GM13976 (cell line): ENCODE data around the gene VAC14.

ENCODE experiments used
- DNase-seq: peaks from one replicate; pipeline ENCODE4 v3.0.0; 2012; ENCODE audit warnings: low spot score
- CTCF ChIP-seq: IDR thresholded peaks from 2 replicates; pipeline ENCODE4 v1.5.1; 2012; ENCODE audit warnings: borderline replicate concordance, mild to moderate bottlenecking; ENCODE audit not compliant: insufficient read depth; ENCODE audit errors: extremely low read depth, missing control alignments, control extremely low read depth
- in situ Hi-C: fragments of 300-500 bp; cut with MboI; formaldehyde crosslinking; loops from one replicate; pipeline ENCODE4 v1.12.0; 2022; ENCODE audit warnings: low sequenced_read_pairs, mixed read lengths, inconsistent platforms; ENCODE audit not compliant: unreplicated experiment

The VAC14 gene

GRCh38 chr16:70704586-70704985 lies 96.4 kb downstream of the VAC14 start:
- in situ Hi-C loops = no loop called here
- TF ChIP-seq CTCF = no peak
- DNase-seq = no peak

GRCh38 chr16:70703835-70704381 lies 97.0 kb downstream of the VAC14 start:
- in situ Hi-C loops = no loop called here
- no peak for TF ChIP-seq CTCF
- DNase-seq = no peak

- no peak for DNase-seq
- no peak for TF ChIP-seq CTCF
- in situ Hi-C loops = no loop called here
These were observed 97.7 kb downstream of the VAC14 start for GRCh38 chr16:70703041-70703834.

GRCh38 chr16:70702624-70703023 lies 98.3 kb downstream of the VAC14 start:
- DNase-seq = no peak
- TF ChIP-seq CTCF = no peak
- in situ Hi-C loops = no loop called here

- in situ Hi-C loops = no loop called here
- TF ChIP-seq CTCF = no peak
- no peak for DNase-seq
These were observed 99.0 kb downstream of the VAC14 start for GRCh38 chr16:70701998-70702397.

GRCh38 chr16:70701596-70701995 lies 99.4 kb downstream of the VAC14 start:
- DNase-seq = no peak
- in situ Hi-C loops = no loop called here
- TF ChIP-seq CTCF = no peak
